Smooth muscle cell (in vitro differentiated cells): ENCODE data around the gene GRAMD1A. TPM values are rescaled to one million over a fixed set of nuclear protein-coding genes. Genes with fewer than 3 reads are reported as not detected.
"Not testable (repeated sequence)": the region's sequence is repeated elsewhere in the genome, so short reads cannot be mapped to it uniquely, and the experiment has no call there.

Experiments used
- DNase-seq: peaks from one replicate; lab custom pipeline; 2025; ENCODE audit not compliant: unreplicated experiment; lab: John Stamatoyannopoulos, UW
- H2AFZ ChIP-seq: fragments of 200-600 bp; sonication (generic); 2 replicates; pipeline ENCODE4 v1.6.0; 2016; ENCODE audit warnings: antibody characterized with exemption, low read depth, mild to moderate bottlenecking
- H3F3A ChIP-seq: fragments of 200-600 bp; sonication (generic); 2 replicates; pipeline ENCODE4 v1.6.0; 2017; ENCODE audit warnings: antibody characterized with exemption, low read depth
- H3K27ac ChIP-seq: fragments of 200-600 bp; sonication (generic); 2 replicates; pipeline ENCODE4 v1.5.1; 2016; ENCODE audit warnings: low read depth, mild to moderate bottlenecking
- H3K27me3 ChIP-seq: fragments of 200-600 bp; sonication (generic); 2 replicates; pipeline ENCODE4 v1.6.1; 2016; ENCODE audit warnings: low read depth, mild to moderate bottlenecking
- H3K36me3 ChIP-seq: fragments of 200-600 bp; sonication (generic); 2 replicates; pipeline ENCODE4 v1.5.1; 2016; ENCODE audit warnings: low read depth
- H3K4me1 ChIP-seq: fragments of 200-600 bp; sonication (generic); 2 replicates; pipeline ENCODE4 v1.5.1; 2016; ENCODE audit warnings: low read depth
- H3K4me2 ChIP-seq: fragments of 200-600 bp; sonication (generic); 2 replicates; pipeline ENCODE4 v1.6.0; 2016; ENCODE audit warnings: mild to moderate bottlenecking
- H3K4me3 ChIP-seq: fragments of 200-600 bp; sonication (generic); 2 replicates; pipeline ENCODE4 v1.5.1; 2016; ENCODE audit warnings: mild to moderate bottlenecking
- H3K79me2 ChIP-seq: fragments of 200-600 bp; sonication (generic); 2 replicates; pipeline ENCODE4 v1.6.0; 2016; ENCODE audit warnings: low read depth, mild to moderate bottlenecking
- H3K9ac ChIP-seq: fragments of 200-600 bp; sonication (generic); 2 replicates; pipeline ENCODE4 v1.6.0; 2016; ENCODE audit warnings: low read depth
- H3K9me3 ChIP-seq: fragments of 200-600 bp; sonication (generic); replicated peaks from 2 replicates; pipeline ENCODE4 v1.5.1; 2016; ENCODE audit warnings: low read depth
- H4K20me1 ChIP-seq: fragments of 200-600 bp; sonication (generic); 2 replicates; pipeline ENCODE4 v1.6.0; 2016; ENCODE audit warnings: low read depth
- CTCF ChIP-seq: fragments of 200-600 bp; sonication (generic); IDR thresholded peaks from 2 replicates; pipeline ENCODE4 v1.5.1; 2017; ENCODE audit warnings: borderline replicate concordance, mild to moderate bottlenecking, antibody characterized with exemption; ENCODE audit not compliant: insufficient read depth, poor library complexity, severe bottlenecking
- WGBS: methylation state at CpG from one replicate; pipeline ENCODE4 v1.1.7; 2016; ENCODE audit warnings: low lambda C conversion rate; 5-methylcytosine and 5-hydroxymethylcytosine counted together
- polyA plus RNA-seq: library from polyadenylated mRNA; unstranded; fragments of >200 nt; fragmentation: Nextera tagmentation; extraction: Ambion mirVana; gene quantifications from 2 replicates; pipeline ENCODE4 v1.2.1, GENCODE V29; 2016
- total RNA-seq: library from RNA; depleted of rRNA; stranded (reverse); fragments of >200 nt; gene quantifications from 2 replicates; pipeline ENCODE4 v1.2.3, GENCODE V29; 2014

Gene GRAMD1A
- total and polyA plus RNA-seq, 2 experiments from 2014 or later, result 27.6 to 59.6 TPM

- DNase-seq, result no peak
- Histone ChIP-seq H3K9ac (no peak overlapping the region), H3K79me2 (peaks cover 55% of the 10 kb centered on the region), H3K9me3 (no peaks in the 10 kb centered on the region), H3K4me3 (no peak overlapping the region), H3F3A (no peaks in the 10 kb centered on the region), H3K27me3 (no peaks in the 10 kb centered on the region), H3K27ac (peak overlapping the region; percentile 1), H4K20me1 (peaks cover 84% of the 10 kb centered on the region), H2AFZ (no peak overlapping the region), H3K4me1 (peaks cover 7% of the 10 kb centered on the region), H3K4me2 (no peak overlapping the region), H3K36me3 (no peaks in the 10 kb centered on the region)
- WGBS, result 76% methylated on average over 15 of the region's 15 CpGs
- TF ChIP-seq CTCF, result no peak
Measured at GRCh38 chr19:35006342-35006998, 6.3 kb downstream of the GRAMD1A start.

GRCh38 chr19:35006999-35007365 is 6.9 kb downstream of the GRAMD1A start:
- Histone ChIP-seq H3K27ac (no peak overlapping the region), H3K27me3 (no peaks in the 10 kb centered on the region), H3K79me2 (peaks cover 50% of the 10 kb centered on the region), H3K36me3 (no peaks in the 10 kb centered on the region), H3K9me3 (no peaks in the 10 kb centered on the region), H3K9ac (no peak overlapping the region), H2AFZ (no peak overlapping the region), H3K4me2 (no peak overlapping the region), H3F3A (no peaks in the 10 kb centered on the region), H3K4me3 (no peak overlapping the region), H4K20me1 (peaks cover 78% of the 10 kb centered on the region), H3K4me1 (peaks cover 2% of the 10 kb centered on the region)
- no peak for DNase-seq
- WGBS, result 99% methylated on average over 5 of the region's 5 CpGs
- TF ChIP-seq CTCF, result no peak

GRCh38 chr19:35007427-35007826 is 7.3 kb downstream of the GRAMD1A start:
- peaks cover 46% of the 10 kb centered on the region for H3K79me2 ChIP-seq
- H3K9me3 ChIP-seq, result not testable (repeated sequence)

GRCh38 chr19:35008891-35009341 is 8.8 kb downstream of the GRAMD1A start:
- no peaks in the 10 kb centered on the region for H3K36me3 ChIP-seq
- H4K20me1 ChIP-seq, result peaks cover 59% of the 10 kb centered on the region
- no peak overlapping the region for H3K4me2 ChIP-seq
- no peaks in the 10 kb centered on the region for H3K4me1 ChIP-seq
- 95% methylated on average over 10 of the region's 12 CpGs for WGBS
- no peak overlapping the region for H3K9ac ChIP-seq
- H3F3A ChIP-seq, result no peaks in the 10 kb centered on the region
- no peak overlapping the region for H3K4me3 ChIP-seq
- DNase-seq, result no peak
- H2AFZ ChIP-seq, result no peak overlapping the region
- H3K27me3 ChIP-seq, result no peaks in the 10 kb centered on the region
- peaks cover 37% of the 10 kb centered on the region for H3K79me2 ChIP-seq
- no peak overlapping the region for H3K27ac ChIP-seq
- TF ChIP-seq CTCF, result no peak
- H3K9me3 ChIP-seq, result no peaks in the 10 kb centered on the region

More at GRCh38 chr19:35007427-35007826, 7.3 kb downstream of the GRAMD1A start:
- not testable (repeated sequence) for H3K9ac ChIP-seq, DNase-seq, H3K27ac ChIP-seq, H2AFZ ChIP-seq, H3K4me2 ChIP-seq, H3K4me3 ChIP-seq, H3K27me3 ChIP-seq, H3K4me1 ChIP-seq, H3K36me3 ChIP-seq, H3F3A ChIP-seq
- peaks cover 74% of the 10 kb centered on the region for H4K20me1 ChIP-seq
- over 99% methylated on average over 8 of the region's 8 CpGs for WGBS
